ENCODE data around the gene FNIP2.

The FNIP2 gene

GRCh38 chr4:158845311-158846041, 76.7 kb downstream of the FNIP2 start:
- DNase-seq = no peak

- no peak for DNase-seq
These were observed 78.7 kb downstream of the FNIP2 start for GRCh38 chr4:158847535-158847934.

GRCh38 chr4:158849681-158850080, 80.9 kb downstream of the FNIP2 start:
- DNase-seq = no peak

GRCh38 chr4:158850371-158850770, 81.5 kb downstream of the FNIP2 start:
- no peak for DNase-seq

GRCh38 chr4:158850800-158851644, 82.2 kb downstream of the FNIP2 start:
- no peak for DNase-seq

GRCh38 chr4:158854236-158854635, 85.4 kb downstream of the FNIP2 start:
- DNase-seq = no peak

GRCh38 chr4:158856852-158857251, 88.0 kb downstream of the FNIP2 start:
- DNase-seq = no peak

- DNase-seq = no peak
These were observed 89.1 kb downstream of the FNIP2 start for GRCh38 chr4:158857951-158858350.

- no peak for DNase-seq
These were observed 89.8 kb downstream of the FNIP2 start for GRCh38 chr4:158858410-158859199.

GRCh38 chr4:158859661-158860060, 90.8 kb downstream of the FNIP2 start:
- DNase-seq = no peak

- no peak for DNase-seq
These were observed 92.0 kb downstream of the FNIP2 start for GRCh38 chr4:158860856-158861255.

GRCh38 chr4:158861281-158861680, 92.5 kb downstream of the FNIP2 start:
- no peak for DNase-seq

GRCh38 chr4:158861766-158862165, 92.9 kb downstream of the FNIP2 start:
- no peak for DNase-seq

GRCh38 chr4:158863296-158863695, 94.5 kb downstream of the FNIP2 start:
- DNase-seq = no peak

- no peak for DNase-seq
These were observed 96.8 kb downstream of the FNIP2 start for GRCh38 chr4:158865520-158866177.

GRCh38 chr4:158869001-158869400, 100.2 kb downstream of the FNIP2 start:
- no peak for DNase-seq

- no peak for DNase-seq
These were observed 100.9 kb downstream of the FNIP2 start for GRCh38 chr4:158869761-158870160.

GRCh38 chr4:158870282-158870625, 101.4 kb downstream of the FNIP2 start:
- no peak for DNase-seq

GRCh38 chr4:158870626-158871334, 102.0 kb downstream of the FNIP2 start:
- DNase-seq = no peak

- DNase-seq = no peak
These were observed 102.5 kb downstream of the FNIP2 start for GRCh38 chr4:158871335-158871724.

GRCh38 chr4:158873795-158874401, 105.1 kb downstream of the FNIP2 start:
- no peak for DNase-seq

- no peak for DNase-seq
These were observed 106.2 kb downstream of the FNIP2 start for GRCh38 chr4:158875026-158875425.

Data from NCI-H187 treated with DMSO at 0.1 percent for 48 hours (cell line).